HEK293 (cell line): ENCODE measurements around the gene UQCC3.
A peak's percentile ranks its signal among the peaks of the same experiment; 100 is the strongest.

Experiments
- TRIM28 ChIP-seq: IDR thresholded peaks from 2 replicates; pipeline ENCODE4 v1.6.1; 2011; ENCODE audit warnings: low read length, control low read depth, borderline replicate concordance
- YY2 ChIP-seq: fragments of 450-650 bp; formaldehyde crosslinking; IDR thresholded peaks from 2 replicates; pipeline ENCODE4 v1.5.1; 2016; ENCODE audit warnings: missing biosample characterization, missing genetic modification characterization
- ZBTB7A ChIP-seq: fragments of 450-650 bp; formaldehyde crosslinking; IDR thresholded peaks from 2 replicates; pipeline ENCODE4 v1.5.1; 2016; ENCODE audit warnings: low read depth, missing biosample characterization, missing genetic modification characterization
- ZNF112 ChIP-seq: fragments of 450-650 bp; formaldehyde crosslinking; IDR thresholded peaks from 2 replicates; pipeline ENCODE4 v1.5.0; 2017; ENCODE audit warnings: missing biosample characterization, missing genetic modification characterization
- ZNF146 ChIP-seq: fragments of 450-650 bp; formaldehyde crosslinking; IDR thresholded peaks from 2 replicates; pipeline ENCODE4 v1.5.1; 2016; ENCODE audit warnings: missing biosample characterization, missing genetic modification characterization
- ZNF155 ChIP-seq: fragments of 450-650 bp; formaldehyde crosslinking; IDR thresholded peaks from 2 replicates; pipeline ENCODE4 v1.5.1; 2016; ENCODE audit warnings: missing biosample characterization, missing genetic modification characterization
- ZNF175 ChIP-seq: fragments of 450-650 bp; formaldehyde crosslinking; IDR thresholded peaks from 2 replicates; pipeline ENCODE4 v1.5.1; 2016; ENCODE audit warnings: missing biosample characterization, missing genetic modification characterization
- ZNF214 ChIP-seq: fragments of 450-650 bp; formaldehyde crosslinking; IDR thresholded peaks from 2 replicates; pipeline ENCODE4 v1.5.1; 2017; ENCODE audit warnings: missing biosample characterization, mild to moderate bottlenecking, missing genetic modification characterization, borderline replicate concordance
- ZNF221 ChIP-seq: fragments of 450-650 bp; formaldehyde crosslinking; IDR thresholded peaks from 2 replicates; pipeline ENCODE4 v1.5.1; 2017; ENCODE audit warnings: missing biosample characterization, missing genetic modification characterization, borderline replicate concordance
- ZNF223 ChIP-seq: fragments of 450-650 bp; formaldehyde crosslinking; IDR thresholded peaks from 2 replicates; pipeline ENCODE4 v1.5.1; 2016; ENCODE audit warnings: missing biosample characterization, missing genetic modification characterization
- ZNF239 ChIP-seq: fragments of 450-650 bp; formaldehyde crosslinking; IDR thresholded peaks from 2 replicates; pipeline ENCODE4 v1.5.1; 2016; ENCODE audit warnings: missing biosample characterization, missing genetic modification characterization
- ZNF335 ChIP-seq: fragments of 450-650 bp; formaldehyde crosslinking; conservative IDR thresholded peaks from 2 replicates; pipeline ENCODE4 v1.5.1; 2016; ENCODE audit warnings: missing biosample characterization, missing genetic modification characterization
- ZNF404 ChIP-seq: fragments of 450-650 bp; formaldehyde crosslinking; IDR thresholded peaks from 2 replicates; pipeline ENCODE4 v1.5.1; 2017; ENCODE audit warnings: missing biosample characterization, missing genetic modification characterization
- ZNF560 ChIP-seq: fragments of 450-650 bp; formaldehyde crosslinking; IDR thresholded peaks from 2 replicates; pipeline ENCODE4 v1.5.1; 2017; ENCODE audit warnings: missing biosample characterization, missing genetic modification characterization, borderline replicate concordance
- ZNF670 ChIP-seq: fragments of 450-650 bp; formaldehyde crosslinking; IDR thresholded peaks from 2 replicates; pipeline ENCODE4 v1.5.1; 2016; ENCODE audit warnings: missing biosample characterization, missing genetic modification characterization, low read depth
- ZNF777 ChIP-seq: fragments of 450-650 bp; formaldehyde crosslinking; IDR thresholded peaks from 2 replicates; pipeline ENCODE4 v1.5.1; 2017; ENCODE audit warnings: missing biosample characterization, missing genetic modification characterization, borderline replicate concordance
- ZNF792 ChIP-seq: fragments of 450-650 bp; formaldehyde crosslinking; IDR thresholded peaks from 2 replicates; pipeline ENCODE4 v1.5.1; 2016; ENCODE audit warnings: missing biosample characterization, missing genetic modification characterization
- ZNF843 ChIP-seq: fragments of 450-650 bp; formaldehyde crosslinking; IDR thresholded peaks from 2 replicates; pipeline ENCODE4 v1.5.1; 2016; ENCODE audit warnings: missing biosample characterization, missing genetic modification characterization
- ZSCAN16 ChIP-seq: fragments of 450-650 bp; formaldehyde crosslinking; IDR thresholded peaks from 2 replicates; pipeline ENCODE4 v1.5.1; 2016; ENCODE audit warnings: missing biosample characterization, missing genetic modification characterization
- ZSCAN30 ChIP-seq: fragments of 450-650 bp; IDR thresholded peaks from 2 replicates; pipeline ENCODE4 v1.5.1; 2018; ENCODE audit warnings: missing biosample characterization, mild to moderate bottlenecking, missing genetic modification characterization, moderate library complexity
- TF ChIP-seq, protein P1 (sequence below): fragments of 450-650 bp; IDR thresholded peaks from 2 replicates; pipeline ENCODE4 v1.5.1; 2018; ENCODE audit warnings: missing biosample characterization, mild to moderate bottlenecking, missing genetic modification characterization
- TF ChIP-seq, protein P2 (sequence below): fragments of 450-650 bp; formaldehyde crosslinking; IDR thresholded peaks from 2 replicates; pipeline ENCODE4 v1.5.1; 2016; ENCODE audit warnings: missing biosample characterization, missing genetic modification characterization
- TF ChIP-seq, protein P3 (sequence below): fragments of 450-650 bp; formaldehyde crosslinking; IDR thresholded peaks from 2 replicates; pipeline ENCODE4 v1.5.1; 2016; ENCODE audit warnings: missing biosample characterization, missing genetic modification characterization, low read depth
- TF ChIP-seq, protein P4 (sequence below): fragments of 450-650 bp; formaldehyde crosslinking; optimal IDR thresholded peaks from 2 replicates; pipeline ENCODE3; 2016; ENCODE audit warnings: missing biosample characterization, mild to moderate bottlenecking, missing genetic modification characterization
- TF ChIP-seq, protein P5 (sequence below): fragments of 450-650 bp; IDR thresholded peaks from 2 replicates; pipeline ENCODE4 v1.5.1; 2018; ENCODE audit warnings: missing biosample characterization, missing genetic modification characterization
- TF ChIP-seq, protein P6 (sequence below): fragments of 450-650 bp; formaldehyde crosslinking; IDR thresholded peaks from 2 replicates; pipeline ENCODE4 v1.5.1; 2016; ENCODE audit warnings: missing biosample characterization, missing genetic modification characterization
- TF ChIP-seq, protein P7 (sequence below): fragments of 450-650 bp; formaldehyde crosslinking; IDR thresholded peaks from 2 replicates; pipeline ENCODE4 v1.5.1; 2017; ENCODE audit warnings: missing biosample characterization, missing genetic modification characterization
- TF ChIP-seq, protein P8 (sequence below): fragments of 450-650 bp; formaldehyde crosslinking; IDR thresholded peaks from 2 replicates; pipeline ENCODE4 v1.5.1; 2016; ENCODE audit warnings: missing biosample characterization, missing genetic modification characterization

Gene UQCC3

DNA sequence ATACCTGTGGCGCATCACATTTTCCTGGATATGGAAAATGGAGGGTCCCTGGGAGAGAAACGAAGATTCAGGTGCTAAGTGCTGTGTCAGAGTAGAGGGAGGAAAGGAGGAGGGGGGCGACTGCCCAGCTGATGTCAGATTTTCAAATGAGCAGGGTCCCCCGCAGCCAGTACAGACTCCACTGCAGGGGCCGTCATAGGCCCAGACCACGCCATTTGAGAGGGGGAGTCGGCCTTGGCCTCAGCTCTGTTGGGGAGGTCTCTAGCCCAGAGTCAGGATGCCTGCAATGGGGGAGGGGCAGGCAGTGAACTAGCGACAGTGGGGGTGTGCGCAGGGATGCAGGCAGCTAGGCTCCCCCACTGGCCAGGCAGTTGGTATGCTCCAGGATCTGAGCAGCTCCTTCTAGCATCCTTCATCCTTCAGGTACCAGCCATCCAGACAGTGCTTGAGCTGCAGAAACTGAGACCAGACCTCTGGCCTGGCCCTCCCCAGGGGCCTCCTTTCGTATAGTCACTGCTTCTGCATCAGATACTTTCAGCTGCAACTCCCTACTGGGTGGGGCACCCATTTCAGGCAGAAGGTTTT, 35.9 kb downstream of the UQCC3 start, which contains the start of the genes BSCL2 and GNG3 (continued):
- TF ChIP-seq ZNF214 (no peak), ZNF843 (tag by site-specific recombination) (no peak), ZSCAN16 (no peak), ZNF777 (tag by site-specific recombination) (no peak), ZBTB7A (no peak), ZNF155 (tag by site-specific recombination) (no peak), ZNF560 (tag by site-specific recombination) (no peak), ZNF335 (tag by site-specific recombination) (no peak), ZNF670 (tag by site-specific recombination) (no peak), ZNF792 (tag by site-specific recombination) (no peak), ZNF404 (tag by site-specific recombination) (no peak), TRIM28 (no peak), ZNF221 (tag by site-specific recombination) (no peak), ZNF223 (tag by site-specific recombination) (no peak), ZSCAN30 (peak; percentile 93), ZNF175 (tag by site-specific recombination) (no peak), ZNF239 (tag by site-specific recombination) (no peak), ZNF146 (tag by site-specific recombination) (no peak), YY2 (no peak), ZNF112 (tag by site-specific recombination) (no peak)
- TF ChIP-seq, protein P1, sequence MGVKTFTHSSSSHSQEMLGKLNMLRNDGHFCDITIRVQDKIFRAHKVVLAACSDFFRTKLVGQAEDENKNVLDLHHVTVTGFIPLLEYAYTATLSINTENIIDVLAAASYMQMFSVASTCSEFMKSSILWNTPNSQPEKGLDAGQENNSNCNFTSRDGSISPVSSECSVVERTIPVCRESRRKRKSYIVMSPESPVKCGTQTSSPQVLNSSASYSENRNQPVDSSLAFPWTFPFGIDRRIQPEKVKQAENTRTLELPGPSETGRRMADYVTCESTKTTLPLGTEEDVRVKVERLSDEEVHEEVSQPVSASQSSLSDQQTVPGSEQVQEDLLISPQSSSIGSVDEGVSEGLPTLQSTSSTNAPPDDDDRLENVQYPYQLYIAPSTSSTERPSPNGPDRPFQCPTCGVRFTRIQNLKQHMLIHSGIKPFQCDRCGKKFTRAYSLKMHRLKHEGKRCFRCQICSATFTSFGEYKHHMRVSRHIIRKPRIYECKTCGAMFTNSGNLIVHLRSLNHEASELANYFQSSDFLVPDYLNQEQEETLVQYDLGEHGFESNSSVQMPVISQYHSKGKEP, result peak; percentile 77
- TF ChIP-seq, protein P2, sequence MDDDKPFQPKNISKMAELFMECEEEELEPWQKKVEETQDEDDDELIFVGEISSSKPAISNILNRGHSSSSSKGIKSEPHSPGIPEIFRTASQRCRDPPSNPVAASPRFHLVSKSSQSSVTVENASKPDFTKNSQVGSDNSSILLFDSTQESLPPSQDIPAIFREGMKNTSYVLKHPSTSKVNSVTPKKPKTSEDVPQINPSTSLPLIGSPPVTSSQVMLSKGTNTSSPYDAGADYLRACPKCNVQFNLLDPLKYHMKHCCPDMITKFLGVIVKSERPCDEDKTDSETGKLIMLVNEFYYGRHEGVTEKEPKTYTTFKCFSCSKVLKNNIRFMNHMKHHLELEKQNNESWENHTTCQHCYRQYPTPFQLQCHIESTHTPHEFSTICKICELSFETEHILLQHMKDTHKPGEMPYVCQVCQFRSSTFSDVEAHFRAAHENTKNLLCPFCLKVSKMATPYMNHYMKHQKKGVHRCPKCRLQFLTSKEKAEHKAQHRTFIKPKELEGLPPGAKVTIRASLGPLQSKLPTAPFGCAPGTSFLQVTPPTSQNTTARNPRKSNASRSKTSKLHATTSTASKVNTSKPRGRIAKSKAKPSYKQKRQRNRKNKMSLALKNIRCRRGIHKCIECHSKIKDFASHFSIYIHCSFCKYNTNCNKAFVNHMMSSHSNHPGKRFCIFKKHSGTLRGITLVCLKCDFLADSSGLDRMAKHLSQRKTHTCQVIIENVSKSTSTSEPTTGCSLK (tag by site-specific recombination), result no peak
- TF ChIP-seq, protein P3, sequence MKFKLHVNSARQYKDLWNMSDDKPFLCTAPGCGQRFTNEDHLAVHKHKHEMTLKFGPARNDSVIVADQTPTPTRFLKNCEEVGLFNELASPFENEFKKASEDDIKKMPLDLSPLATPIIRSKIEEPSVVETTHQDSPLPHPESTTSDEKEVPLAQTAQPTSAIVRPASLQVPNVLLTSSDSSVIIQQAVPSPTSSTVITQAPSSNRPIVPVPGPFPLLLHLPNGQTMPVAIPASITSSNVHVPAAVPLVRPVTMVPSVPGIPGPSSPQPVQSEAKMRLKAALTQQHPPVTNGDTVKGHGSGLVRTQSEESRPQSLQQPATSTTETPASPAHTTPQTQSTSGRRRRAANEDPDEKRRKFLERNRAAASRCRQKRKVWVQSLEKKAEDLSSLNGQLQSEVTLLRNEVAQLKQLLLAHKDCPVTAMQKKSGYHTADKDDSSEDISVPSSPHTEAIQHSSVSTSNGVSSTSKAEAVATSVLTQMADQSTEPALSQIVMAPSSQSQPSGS (tag by site-specific recombination), result no peak
- TF ChIP-seq, protein P4, sequence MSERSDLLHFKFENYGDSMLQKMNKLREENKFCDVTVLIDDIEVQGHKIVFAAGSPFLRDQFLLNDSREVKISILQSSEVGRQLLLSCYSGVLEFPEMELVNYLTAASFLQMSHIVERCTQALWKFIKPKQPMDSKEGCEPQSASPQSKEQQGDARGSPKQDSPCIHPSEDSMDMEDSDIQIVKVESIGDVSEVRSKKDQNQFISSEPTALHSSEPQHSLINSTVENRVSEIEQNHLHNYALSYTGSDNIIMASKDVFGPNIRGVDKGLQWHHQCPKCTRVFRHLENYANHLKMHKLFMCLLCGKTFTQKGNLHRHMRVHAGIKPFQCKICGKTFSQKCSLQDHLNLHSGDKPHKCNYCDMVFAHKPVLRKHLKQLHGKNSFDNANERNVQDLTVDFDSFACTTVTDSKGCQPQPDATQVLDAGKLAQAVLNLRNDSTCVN, result peak; percentile 15
- TF ChIP-seq, protein P5, sequence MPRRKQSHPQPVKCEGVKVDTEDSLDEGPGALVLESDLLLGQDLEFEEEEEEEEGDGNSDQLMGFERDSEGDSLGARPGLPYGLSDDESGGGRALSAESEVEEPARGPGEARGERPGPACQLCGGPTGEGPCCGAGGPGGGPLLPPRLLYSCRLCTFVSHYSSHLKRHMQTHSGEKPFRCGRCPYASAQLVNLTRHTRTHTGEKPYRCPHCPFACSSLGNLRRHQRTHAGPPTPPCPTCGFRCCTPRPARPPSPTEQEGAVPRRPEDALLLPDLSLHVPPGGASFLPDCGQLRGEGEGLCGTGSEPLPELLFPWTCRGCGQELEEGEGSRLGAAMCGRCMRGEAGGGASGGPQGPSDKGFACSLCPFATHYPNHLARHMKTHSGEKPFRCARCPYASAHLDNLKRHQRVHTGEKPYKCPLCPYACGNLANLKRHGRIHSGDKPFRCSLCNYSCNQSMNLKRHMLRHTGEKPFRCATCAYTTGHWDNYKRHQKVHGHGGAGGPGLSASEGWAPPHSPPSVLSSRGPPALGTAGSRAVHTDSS (tag by site-specific recombination), result no peak
- TF ChIP-seq, protein P6, sequence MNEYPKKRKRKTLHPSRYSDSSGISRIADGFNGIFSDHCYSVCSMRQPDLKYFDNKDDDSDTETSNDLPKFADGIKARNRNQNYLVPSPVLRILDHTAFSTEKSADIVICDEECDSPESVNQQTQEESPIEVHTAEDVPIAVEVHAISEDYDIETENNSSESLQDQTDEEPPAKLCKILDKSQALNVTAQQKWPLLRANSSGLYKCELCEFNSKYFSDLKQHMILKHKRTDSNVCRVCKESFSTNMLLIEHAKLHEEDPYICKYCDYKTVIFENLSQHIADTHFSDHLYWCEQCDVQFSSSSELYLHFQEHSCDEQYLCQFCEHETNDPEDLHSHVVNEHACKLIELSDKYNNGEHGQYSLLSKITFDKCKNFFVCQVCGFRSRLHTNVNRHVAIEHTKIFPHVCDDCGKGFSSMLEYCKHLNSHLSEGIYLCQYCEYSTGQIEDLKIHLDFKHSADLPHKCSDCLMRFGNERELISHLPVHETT (tag by site-specific recombination), result 0 out of 2 replicates have a peak, but pooled peaks have one; percentile 52
- TF ChIP-seq, protein P7, sequence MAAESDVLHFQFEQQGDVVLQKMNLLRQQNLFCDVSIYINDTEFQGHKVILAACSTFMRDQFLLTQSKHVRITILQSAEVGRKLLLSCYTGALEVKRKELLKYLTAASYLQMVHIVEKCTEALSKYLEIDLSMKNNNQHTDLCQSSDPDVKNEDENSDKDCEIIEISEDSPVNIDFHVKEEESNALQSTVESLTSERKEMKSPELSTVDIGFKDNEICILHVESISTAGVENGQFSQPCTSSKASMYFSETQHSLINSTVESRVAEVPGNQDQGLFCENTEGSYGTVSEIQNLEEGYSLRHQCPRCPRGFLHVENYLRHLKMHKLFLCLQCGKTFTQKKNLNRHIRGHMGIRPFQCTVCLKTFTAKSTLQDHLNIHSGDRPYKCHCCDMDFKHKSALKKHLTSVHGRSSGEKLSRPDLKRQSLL (tag by site-specific recombination), result no peak
- TF ChIP-seq, protein P8, sequence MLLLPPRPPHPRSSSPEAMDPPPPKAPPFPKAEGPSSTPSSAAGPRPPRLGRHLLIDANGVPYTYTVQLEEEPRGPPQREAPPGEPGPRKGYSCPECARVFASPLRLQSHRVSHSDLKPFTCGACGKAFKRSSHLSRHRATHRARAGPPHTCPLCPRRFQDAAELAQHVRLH (tag by site-specific recombination), result no peak
